ENCODE data around the gene WHAMM.

Gene WHAMM

DNA sequence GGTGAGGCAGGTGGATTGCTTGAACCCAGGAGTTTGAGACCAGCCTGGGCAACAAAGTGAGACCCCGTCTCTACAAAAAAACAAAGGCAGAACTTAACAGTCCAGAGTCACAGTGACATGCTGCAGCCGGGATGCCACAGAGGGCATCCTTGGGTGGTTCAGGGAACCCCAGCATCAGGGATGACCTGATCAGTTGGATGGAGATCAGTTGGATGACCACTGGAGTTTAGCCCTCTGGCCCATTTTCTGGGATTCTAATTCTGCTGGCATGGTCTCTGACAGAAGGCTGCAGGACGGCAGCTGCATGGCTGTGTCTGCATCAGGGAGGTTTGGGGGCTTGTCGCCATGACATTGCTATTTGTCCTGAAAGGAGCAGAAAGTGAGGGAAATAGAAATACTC, 19.8 kb downstream of the WHAMM start:
- Histone ChIP-seq H3K27me3 (ENCODE audit: insufficient read depth, low read depth, severe bottlenecking) (no peaks in the 10 kb centered on the region), H3K27ac (no peak overlapping the region), H3K4me3 (ENCODE audit: low read depth, low read length) (no peak overlapping the region), H3K36me3 (peaks cover 64% of the 10 kb centered on the region), H3K9me3 (ENCODE audit: severe bottlenecking) (no peaks in the 10 kb centered on the region)
- no peak for DNase-seq
- TF ChIP-seq, protein P1, sequence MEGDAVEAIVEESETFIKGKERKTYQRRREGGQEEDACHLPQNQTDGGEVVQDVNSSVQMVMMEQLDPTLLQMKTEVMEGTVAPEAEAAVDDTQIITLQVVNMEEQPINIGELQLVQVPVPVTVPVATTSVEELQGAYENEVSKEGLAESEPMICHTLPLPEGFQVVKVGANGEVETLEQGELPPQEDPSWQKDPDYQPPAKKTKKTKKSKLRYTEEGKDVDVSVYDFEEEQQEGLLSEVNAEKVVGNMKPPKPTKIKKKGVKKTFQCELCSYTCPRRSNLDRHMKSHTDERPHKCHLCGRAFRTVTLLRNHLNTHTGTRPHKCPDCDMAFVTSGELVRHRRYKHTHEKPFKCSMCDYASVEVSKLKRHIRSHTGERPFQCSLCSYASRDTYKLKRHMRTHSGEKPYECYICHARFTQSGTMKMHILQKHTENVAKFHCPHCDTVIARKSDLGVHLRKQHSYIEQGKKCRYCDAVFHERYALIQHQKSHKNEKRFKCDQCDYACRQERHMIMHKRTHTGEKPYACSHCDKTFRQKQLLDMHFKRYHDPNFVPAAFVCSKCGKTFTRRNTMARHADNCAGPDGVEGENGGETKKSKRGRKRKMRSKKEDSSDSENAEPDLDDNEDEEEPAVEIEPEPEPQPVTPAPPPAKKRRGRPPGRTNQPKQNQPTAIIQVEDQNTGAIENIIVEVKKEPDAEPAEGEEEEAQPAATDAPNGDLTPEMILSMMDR (IDR thresholded peaks at IDR 0.05; ENCODE audit: low read depth, low read length), result no peak

DNA sequence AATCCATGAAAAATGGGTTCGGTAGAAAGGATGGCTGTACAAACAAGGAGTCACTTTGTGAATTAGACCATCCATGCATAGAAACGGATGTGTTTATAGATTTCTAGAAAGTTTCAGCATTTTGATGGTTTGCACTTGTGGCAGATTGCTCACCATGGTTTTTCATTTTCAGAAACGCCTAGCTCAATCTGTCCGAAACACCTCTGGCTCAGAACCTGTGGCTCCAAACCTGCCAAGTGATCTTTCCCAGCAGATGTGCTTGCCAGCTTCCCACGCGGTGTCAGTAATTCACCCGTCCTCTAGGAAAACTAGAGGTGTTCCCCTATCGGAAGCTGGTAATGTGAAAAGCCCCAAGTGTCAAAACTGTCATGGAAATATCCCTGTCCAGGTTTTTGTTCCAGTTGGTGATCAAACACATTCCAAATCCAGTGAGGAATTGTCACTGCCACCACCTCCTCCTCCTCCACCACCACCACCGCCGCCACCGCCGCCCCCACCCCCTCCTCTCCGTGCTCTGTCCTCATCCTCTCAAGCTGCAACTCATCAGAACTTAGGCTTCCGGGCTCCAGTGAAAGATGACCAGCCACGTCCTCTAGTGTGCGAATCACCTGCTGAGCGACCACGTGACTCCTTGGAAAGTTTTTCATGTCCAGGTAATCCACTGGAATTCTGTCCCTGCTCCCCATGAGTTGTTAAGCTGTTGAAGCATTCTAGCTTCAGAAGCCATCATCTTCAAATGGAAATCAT, 21.2 kb downstream of the WHAMM start:
- Histone ChIP-seq H3K27me3 (ENCODE audit: insufficient read depth, low read depth, severe bottlenecking) (no peaks in the 10 kb centered on the region), H3K36me3 (peaks cover 72% of the 10 kb centered on the region), H3K9me3 (ENCODE audit: severe bottlenecking) (no peaks in the 10 kb centered on the region), H3K27ac (no peak overlapping the region), H3K4me3 (ENCODE audit: low read depth, low read length) (no peak overlapping the region)
- TF ChIP-seq, protein P1 (IDR thresholded peaks at IDR 0.05; ENCODE audit: low read depth, low read length), result no peak
- DNase-seq, result no peak

DNA sequence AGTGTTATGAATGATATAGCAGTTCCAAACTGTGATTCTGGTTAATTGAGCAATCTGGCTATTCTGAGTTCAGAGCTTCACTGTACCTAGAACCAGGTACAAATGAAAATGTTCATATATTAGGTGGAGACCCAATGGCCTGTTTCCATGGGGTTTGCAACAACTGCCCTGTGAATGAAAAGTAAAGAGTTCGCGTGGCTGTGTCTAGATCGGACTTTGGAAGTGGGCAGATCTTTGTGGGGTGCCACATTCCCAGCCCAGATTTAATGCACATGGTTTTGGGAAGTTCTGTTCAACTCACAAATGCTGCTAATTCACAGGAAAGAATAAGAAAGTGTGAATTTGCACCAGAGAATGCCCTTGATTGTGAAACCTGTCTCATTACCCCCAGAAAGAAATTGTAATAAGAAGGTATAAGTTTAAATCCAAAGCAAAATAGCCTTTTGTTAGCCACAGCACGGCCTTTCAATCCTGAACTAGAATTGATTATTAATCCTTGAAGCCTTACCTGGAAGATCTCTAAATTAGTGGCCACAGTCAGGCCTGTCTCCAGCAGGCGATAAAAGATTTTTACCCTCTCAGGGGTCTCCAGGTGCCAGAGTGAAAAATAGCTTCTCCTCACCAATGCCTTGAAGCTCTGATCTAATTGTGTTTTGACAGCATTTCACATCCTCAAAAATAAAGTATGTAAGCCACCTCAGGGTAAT, 22.6 kb downstream of the WHAMM start:
- H3K27me3 ChIP-seq (ENCODE audit: insufficient read depth, low read depth, severe bottlenecking), result no peaks in the 10 kb centered on the region
- no peak overlapping the region for H3K27ac ChIP-seq
- TF ChIP-seq, protein P1 (IDR thresholded peaks at IDR 0.05; ENCODE audit: low read depth, low read length), result no peak
- peaks cover 3% of the 10 kb centered on the region for H3K9me3 ChIP-seq (ENCODE audit: severe bottlenecking)
- DNase-seq, result no peak
- H3K4me3 ChIP-seq (ENCODE audit: low read depth, low read length), result no peak overlapping the region
- H3K36me3 ChIP-seq, result peaks cover 80% of the 10 kb centered on the region

DNA sequence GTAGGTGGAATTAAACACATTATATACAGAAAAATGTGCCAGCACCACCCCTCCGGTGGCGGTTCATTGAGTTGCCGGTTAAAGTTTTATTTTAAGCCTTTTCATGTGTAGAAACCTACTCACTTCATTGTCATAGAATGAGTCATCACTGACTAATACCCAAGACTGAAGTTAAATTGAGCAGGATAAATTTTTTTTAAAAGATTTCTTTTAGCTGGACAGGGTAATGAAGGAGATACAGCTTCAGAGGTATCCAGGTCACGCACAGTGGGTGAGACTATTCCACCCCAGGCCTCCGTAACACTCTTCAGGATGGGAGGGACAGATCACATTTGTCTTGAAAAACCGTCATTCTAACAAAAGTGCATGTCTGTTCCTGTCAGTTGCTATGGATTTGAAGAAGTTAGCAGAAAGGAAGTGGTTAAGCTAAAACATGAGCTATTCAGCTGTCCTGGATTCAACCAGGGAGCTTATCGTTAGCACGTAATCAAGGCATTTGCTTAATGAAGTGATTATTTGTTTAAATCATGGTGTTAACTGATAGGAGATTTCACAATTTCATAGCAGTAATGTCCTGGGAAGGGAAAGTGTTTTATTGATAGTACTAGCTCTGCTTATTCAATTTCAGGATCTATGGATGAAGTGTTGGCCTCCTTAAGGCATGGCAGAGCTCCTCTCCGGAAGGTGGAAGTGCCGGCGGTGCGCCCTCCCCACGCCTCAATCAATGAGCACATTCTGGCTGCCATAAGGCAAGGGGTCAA, 23.4 kb downstream of the WHAMM start:
- TF ChIP-seq, protein P1 (IDR thresholded peaks at IDR 0.05; ENCODE audit: low read depth, low read length), result no peak
- no peak for DNase-seq
- peaks cover 3% of the 10 kb centered on the region for H3K9me3 ChIP-seq (ENCODE audit: severe bottlenecking)
- H3K27me3 ChIP-seq (ENCODE audit: insufficient read depth, low read depth, severe bottlenecking), result no peaks in the 10 kb centered on the region
- H3K27ac ChIP-seq, result no peak overlapping the region
- no peak overlapping the region for H3K4me3 ChIP-seq (ENCODE audit: low read depth, low read length)
- H3K36me3 ChIP-seq, result peaks cover 78% of the 10 kb centered on the region

DNA sequence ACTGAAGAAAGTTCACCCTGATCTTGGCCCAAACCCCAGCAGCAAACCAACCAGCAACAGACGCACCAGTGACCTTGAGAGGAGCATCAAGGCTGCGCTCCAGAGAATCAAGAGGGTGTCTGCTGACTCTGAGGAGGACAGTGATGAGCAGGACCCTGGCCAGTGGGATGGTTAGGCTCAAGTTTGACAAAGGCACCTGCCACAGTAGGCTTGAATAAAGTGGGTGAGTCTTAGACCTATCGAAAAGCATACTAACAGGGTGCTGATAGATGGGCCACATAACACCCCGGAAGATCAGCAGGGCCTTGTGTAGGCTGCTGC, 23.9 kb downstream of the WHAMM start:
- TF ChIP-seq, protein P1 (IDR thresholded peaks at IDR 0.05; ENCODE audit: low read depth, low read length), result no peak
- Histone ChIP-seq H3K27me3 (ENCODE audit: insufficient read depth, low read depth, severe bottlenecking) (no peaks in the 10 kb centered on the region), H3K36me3 (peaks cover 72% of the 10 kb centered on the region), H3K9me3 (ENCODE audit: severe bottlenecking) (peaks cover 3% of the 10 kb centered on the region), H3K4me3 (ENCODE audit: low read depth, low read length) (no peak overlapping the region), H3K27ac (no peak overlapping the region)
- DNase-seq, result no peak
